CD4-positive, alpha-beta T cell treated with Interleukin-4 for 1 hour (primary cell): ENCODE data around the gene IL15.
"Not testable (repeated sequence)": the region's sequence is repeated elsewhere in the genome, so short reads cannot be mapped to it uniquely, and the experiment has no call there.

Source experiments
- DNase-seq, 2 donors: peaks; one replicate each; pipeline ENCODE4 v3.0.0-alpha.2; 2020 to 2022

Gene IL15

DNA sequence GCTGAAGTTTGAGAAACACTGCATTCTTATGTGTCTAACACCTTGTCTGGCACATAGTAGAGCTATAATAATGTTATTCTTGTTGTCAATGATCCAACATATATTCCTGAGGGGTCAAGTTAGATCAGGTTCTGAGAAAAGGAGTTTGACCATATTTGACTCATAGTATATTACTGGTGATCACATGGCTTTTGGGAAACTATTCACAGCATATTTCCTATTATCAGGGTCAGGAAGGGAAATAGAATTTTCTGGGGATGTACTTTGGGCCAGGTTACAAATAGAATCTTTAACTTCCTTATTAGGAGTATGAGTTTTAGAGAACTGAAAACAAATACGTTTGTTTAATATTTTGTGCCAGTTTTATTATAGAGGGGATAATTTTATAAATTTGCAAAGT is 11.6 kb downstream of the IL15 start:
- DNase-seq: no peak

DNA sequence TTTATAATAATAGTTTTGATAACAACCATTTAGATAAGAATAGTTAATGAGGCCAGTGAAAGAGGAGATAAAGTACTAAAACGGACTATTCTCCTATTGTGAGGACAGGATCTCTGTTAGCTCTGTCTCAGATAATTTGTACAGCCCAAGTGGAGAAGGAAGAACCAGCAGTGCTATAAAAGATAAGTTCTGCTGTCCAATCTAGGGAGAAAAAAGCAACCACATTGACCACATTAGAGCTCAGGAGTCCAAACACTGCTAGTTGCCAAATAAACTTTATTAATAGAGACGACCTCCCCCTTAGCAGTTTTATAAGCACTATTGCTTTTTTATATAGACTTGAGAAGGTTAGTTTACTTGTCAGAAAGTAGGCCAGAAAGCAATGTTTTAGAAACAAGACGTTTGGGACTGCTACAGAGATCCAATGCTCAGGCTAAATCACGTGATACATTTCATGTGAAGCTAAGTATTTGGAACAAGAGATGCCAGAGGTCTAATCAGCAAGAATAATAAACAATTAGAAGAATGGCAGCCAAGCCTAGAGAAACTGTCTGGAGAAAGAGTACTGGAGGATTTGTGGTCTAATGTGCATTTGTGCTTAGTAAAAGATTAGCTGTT is 15.9 kb downstream of the IL15 start:
- DNase-seq: no peak

DNA sequence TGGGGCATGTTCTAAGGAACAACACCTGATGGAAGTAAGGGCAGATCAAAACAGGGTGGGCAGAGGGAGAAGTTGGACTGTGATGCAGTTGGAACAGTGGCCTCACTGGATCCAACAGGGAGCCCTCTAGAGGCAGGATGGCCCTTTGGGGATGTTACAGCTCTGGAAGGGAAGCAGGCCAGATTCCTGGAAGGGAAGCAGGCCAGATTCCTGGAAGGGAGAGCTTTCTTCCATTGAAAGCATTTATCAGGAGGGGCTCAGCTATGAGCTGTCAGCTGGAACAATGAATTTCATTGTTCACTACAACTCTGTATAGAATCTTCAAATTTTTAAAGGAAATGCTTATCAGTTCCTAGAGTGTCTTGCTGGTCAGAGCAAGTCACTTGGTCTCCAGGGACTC is 17.7 kb downstream of the IL15 start:
- DNase-seq: no peak

DNA sequence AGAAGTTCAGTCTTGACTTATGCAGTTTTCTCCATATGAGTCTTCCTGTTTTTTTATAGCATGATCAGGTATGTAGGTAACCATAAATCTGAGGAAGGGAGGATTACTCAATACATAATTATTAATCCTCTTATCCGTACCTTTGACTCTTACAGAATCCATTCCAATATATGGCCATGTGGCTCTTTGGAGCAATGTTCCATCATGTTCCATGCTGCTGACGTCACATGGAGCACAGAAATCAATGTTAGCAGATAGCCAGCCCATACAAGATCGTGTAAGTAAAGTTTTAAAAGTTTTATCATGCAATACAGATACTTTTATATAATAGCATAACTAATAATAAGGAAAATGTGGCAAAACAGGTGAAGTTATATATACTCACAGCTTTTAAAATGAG is 19.6 kb downstream of the IL15 start:
- no peak for DNase-seq

DNA sequence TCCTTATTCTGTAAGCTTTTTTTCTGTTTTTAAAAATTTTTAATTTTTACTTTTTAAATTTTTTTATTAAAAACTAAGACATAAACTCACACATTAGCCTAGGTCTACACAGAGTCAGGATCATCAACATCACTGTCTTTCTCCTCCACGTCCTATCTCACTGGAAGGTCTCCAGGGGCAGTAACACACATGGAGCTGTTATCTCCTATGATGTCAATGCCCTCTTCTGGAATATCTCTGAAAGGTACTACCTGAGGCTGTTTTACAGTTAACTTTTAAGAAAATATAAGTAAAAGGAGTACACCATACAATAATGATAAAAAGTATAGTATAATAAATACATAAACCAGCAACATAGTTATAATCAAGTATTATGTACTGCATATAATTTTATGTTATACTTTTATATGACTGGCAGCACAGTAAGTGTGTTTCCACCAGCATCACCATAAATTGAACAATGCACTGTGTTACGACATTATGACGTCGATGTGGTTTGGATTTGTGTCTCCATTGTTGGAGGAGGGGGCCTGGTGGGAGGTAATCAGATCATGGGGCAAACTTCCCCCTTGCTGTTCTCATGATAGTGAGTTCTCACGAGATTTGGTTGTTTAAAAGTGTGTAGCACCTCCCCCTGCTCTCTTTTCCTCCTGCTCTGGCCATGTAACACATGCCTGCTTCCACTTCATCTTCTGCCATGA is 21.3 kb downstream of the IL15 start:
- DNase-seq: no peak

DNA sequence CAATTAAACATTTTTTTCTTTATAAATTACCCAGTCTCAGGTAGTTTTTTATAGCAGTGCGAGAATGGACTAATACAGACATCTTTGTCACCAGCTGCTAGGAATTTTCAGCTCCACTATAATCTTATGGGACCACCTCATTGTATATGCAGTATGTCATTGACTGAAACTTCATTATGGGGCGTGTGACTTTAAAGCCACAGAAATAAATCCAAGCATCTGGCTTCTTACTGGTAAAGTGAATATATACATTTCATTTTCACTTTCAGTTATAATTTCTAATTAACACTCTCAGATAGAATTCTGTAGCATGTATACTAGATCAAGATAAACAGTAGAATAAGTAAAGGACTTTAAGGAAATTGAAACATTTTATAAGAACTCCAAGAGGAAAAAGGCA is 21.9 kb downstream of the IL15 start:
- DNase-seq: no peak

DNA sequence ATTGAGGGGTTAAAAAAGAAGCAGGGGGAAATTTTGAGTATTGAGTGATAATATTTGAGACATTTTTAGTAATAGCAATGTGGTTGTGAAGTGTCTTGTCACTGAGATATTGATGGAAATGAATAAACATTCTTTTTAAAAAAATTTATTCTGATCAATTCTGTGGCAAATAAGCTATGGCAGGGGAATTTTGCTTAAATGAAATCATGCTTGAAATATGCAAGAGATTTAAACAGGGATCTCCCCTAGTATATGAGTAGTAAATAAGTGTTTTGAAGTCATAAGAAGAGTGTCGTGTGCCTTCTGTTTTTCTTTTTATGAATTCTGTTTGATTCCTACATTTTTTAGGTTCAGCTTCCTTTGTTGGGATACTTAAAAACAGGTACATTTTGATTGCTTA is 23.2 kb downstream of the IL15 start:
- DNase-seq: no peak

DNA sequence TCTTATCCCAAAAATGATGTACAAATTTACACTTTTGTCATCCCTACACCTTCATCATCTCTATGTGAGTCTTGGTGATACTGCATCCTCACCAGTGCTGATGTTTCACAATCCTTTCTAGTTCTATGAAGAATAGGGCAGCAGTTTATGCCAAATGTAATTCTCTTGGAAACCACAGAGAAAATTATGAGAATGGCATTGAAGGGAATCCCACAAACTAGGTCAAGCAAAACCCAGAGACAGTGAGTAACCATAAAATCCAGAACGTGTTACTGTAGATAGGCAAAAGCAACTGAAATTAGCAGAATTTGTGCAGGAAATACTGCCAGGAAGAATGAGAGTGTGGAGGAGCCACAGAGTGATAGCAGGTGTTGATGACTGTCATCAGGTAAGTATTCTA is 24.5 kb downstream of the IL15 start:
- DNase-seq: no peak

DNA sequence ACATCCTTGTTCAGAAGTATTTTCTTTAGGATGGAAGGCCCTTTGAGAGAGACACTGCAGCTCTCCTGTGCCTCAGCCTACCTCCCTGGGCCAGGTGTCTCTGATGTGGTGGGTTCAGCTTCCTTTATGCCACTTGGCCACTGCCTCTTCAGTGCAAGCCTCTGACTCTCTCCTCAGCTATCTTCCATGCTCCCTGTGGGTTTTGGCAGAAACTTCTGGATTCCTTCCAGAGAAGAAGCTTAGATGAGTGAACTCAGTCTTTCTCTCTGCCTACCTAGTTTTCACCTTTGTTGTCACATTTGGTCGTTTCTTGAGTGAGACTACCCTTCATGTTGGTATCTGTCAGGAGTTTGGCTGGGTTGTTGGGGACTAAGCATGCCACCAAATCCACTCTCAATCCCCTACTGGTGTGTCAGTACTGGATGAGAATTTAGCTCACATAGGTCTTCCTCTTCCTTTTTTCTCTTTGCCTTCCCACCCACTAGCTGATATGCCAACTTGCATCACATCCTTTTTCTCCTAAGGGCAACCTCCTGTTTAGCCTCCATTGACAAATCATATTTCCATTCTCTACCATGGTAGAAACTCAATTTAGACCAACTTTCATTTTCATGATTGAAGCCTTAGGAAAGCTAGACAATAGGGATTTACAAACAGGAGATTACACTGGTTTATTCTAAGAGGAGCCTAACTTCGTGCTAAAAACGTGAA is 32.0 kb downstream of the IL15 start:
- DNase-seq: no peak

DNA sequence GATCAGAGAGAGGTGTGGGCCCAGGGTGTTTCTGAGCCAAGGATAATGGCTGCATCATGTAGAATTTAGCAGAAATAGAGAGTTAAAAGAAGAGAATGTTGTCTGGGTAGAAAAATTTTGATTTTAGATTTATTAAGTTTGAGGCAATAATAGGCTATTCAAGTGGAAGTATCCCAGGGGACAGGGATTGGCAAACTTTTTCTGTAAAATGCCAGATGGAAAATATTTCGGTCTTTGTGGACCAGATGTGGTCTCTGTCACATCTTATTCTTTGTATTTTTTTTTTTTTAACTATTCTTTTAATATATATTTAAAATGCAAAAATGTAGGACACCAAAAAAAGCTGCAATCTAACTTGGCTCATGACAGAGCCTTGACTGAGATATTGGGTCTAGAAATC is 33.1 kb downstream of the IL15 start:
- no peak for DNase-seq

DNA sequence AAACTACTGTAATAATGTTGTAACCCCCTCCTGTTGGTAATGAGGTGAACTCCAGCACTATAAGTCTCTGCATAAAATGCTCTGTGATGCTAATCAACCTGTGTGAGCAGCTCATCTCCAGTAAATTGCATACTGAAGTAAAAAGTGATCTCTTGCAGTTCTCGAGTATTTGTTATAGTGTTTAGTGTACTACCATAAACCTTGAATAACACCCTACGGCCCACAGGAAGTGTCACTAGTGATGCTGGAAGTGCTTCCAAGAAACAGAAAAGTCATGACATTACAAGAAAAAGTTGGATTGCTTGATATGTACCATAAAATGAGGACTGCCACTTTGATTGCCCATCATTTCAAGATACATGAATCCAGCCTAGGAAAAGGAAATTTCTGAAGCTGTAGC is 39.0 kb downstream of the IL15 start:
- DNase-seq: no peak

DNA sequence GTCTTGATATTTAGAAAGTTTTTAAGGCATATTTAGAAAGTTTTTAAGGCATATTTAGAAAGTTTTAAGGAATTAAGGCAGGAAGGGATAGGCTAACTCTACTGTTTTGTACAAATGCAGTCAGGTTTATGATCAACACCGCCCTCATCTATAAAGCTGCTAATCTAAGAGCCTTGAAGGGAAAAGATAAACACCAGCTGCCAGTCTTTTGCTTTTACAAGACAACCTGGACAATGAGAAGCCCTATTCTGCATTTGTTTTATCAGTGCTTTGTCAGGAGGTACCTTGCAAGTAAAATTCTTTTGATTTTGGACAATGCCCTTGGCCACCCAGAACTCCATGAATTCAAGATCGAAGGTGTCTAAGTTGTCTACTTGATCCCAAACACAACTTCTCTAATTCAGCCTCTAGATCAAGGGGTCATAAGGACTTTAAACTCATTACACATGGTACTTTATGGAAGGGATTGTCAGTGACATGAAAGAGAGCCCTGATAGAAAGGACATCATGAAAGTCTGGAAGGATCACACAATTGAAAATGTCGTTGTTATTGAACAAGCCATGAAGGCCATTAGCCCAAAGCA is 39.8 kb downstream of the IL15 start:
- no peak for DNase-seq

DNA sequence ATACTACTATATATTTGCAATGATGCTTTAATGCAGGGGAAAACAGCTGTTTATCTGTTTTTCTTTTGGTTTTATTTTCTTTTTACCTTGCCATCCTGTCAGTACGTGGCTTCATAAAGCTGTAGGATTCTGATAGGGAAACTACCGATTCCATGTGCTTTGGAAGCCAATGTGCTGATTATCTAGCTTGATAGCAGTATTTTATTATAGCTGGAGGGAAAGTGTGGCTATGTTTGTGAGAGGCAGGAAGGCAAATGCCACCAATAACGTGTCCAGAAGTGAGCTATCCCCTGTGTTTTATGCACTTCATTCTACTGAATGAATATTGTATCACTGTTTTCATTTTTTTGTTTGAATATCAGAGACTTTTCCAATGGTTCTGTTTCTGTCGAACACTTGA is 43.7 kb downstream of the IL15 start:
- DNase-seq: no peak

DNA sequence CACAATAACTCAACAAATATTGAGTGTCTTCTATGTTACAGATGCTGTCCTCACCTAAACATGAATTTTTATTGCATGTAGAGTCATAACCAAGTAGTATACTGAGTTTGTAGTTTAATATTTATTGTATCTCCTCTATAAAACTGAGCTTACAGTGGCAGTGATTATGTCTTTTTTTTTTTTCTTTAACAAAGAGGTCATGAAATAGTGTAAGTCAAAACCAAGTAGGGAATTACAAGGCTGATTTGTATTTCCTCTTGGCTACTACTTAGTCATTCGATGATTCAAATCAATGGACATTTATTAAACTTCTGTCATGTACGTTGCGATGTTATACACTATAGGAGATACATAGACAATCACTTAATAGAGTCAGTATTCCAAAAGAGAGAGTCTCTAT is 48.4 kb downstream of the IL15 start:
- no peak for DNase-seq

DNA sequence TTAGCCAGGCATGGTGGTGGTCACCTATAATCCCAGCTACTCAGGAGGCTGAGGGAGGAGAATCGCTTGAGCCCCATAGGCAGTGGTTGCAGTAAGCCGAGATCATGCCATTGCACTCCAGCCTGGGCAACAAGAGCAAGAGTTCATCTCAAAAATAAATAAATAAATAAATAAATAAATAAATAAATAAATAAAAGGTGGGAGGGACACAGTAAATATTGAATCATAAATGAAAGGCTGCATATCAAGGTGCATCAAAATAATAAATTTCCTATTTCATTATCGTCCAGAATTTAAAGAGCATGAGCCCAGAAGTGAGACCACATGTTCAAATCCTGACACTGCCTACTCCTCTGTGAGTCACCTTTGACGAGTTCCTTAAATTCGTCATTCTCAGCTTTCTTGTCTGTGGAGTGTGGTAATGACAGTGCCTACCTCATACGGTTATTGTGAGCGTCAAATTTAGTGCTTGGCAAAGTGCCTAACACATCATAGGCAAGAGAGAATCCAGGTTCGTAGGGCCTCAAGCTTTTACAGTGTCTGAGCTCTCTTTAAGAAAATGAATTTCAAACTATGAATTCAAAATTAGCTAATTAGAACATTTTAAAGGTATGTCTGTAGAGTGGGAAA is 49.9 kb downstream of the IL15 start:
- no peak for DNase-seq

DNA sequence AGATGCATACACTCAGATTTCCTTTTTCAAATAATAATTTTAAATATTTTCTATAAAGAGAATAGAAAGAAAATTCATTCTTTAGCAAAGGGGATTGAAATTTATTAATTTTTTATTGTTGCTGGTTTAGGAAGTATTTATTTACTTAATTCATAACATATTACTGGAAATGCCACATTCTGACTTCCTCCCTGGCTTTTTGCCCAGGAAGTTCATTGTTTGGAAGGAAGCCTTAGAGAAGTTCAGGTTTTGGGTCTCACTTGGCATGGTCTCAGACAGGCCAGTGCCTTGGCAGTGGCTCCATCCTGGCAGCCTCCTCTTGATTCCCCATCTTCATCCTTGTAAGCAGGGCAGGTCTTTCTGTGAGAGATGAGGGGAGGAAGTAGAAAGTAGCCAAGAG is 50.5 kb downstream of the IL15 start:
- no peak for DNase-seq

DNA sequence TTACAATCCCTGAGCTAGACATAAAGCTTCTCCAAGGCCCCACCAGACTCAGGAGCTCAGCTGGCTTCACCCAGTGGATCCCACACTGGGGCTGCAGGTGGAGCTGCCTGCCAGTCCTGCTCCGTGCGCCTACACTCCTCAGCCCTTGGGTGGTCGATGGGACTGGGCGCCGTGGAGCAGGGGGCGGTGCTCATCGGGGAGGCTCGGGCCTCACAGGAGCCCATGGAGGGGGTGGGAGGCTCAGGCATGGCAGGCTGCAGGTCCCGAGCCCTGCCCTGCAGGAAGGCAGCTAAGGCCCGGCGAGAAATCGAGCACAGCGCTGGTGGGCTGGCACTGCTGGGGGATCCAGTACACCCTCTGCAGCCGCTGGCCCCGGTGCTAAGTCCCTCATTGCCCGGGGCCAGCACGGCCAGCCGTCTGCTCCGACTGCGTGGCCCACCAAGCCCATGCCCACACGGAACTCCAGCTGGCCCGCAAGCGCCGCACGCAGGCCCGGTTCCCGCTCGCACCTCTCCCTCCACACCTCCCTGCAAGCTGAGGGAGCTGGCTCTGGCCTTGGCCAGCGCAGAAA is 53.4 kb downstream of the IL15 start:
- DNase-seq: not testable (repeated sequence)

DNA sequence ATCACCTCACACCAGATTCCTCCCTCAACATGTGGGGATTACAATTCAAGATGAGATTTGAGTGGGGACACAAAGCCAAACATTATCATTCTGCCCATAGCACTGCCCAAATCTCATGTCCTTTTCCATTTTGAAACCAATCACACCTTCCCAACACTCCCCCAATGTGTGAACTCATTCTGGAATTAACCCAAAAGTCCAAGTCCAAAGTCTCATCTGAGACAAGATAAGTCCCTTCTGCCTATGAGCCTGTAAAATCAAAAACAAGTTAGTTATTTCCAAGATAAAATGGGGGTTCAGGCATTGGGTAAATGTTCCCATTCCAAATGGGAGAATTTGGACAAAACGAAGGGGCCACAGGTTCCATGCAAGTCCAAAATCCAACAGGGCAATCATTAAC is 54.9 kb downstream of the IL15 start:
- not testable (repeated sequence) for DNase-seq

DNA sequence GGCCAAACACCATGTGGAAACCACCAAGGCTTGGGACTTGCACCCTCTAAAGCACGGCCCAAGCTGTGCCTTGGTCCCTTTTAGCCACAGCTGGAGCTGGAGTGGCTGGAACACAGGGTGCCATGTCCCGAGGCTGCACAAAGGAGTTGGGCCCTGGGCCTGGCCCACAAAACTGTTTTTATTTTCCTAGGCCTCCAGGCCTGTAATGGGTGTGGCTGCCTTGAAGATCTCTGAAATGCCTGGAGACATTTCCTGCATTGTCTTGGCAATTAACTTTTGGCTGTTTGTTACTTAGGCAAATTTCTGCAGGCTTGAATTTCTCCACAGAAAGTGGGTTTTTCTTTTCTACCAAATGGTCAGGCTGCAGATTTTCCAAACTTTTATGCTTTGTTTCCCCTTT is 55.7 kb downstream of the IL15 start:
- DNase-seq: no peak

DNA sequence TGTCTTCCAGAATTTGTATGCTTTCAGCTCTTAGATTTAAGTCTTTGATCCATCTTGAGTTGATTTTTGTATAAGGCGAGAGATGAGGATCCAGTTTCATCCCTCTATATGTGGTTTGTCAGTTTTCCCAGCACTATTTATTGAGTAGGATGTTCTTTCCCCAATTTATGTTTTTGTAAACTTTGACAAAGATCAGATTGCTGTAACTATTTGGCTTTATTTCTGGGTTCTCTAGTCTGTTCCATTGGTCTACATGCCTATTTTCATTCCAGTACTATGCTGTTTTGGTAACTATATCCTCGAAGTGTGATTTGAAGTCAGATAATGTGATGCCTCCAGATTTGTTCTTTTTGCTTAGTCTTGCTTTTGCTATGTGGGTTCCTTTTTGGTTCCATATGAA is 60.7 kb downstream of the IL15 start:
- DNase-seq: no peak

DNA sequence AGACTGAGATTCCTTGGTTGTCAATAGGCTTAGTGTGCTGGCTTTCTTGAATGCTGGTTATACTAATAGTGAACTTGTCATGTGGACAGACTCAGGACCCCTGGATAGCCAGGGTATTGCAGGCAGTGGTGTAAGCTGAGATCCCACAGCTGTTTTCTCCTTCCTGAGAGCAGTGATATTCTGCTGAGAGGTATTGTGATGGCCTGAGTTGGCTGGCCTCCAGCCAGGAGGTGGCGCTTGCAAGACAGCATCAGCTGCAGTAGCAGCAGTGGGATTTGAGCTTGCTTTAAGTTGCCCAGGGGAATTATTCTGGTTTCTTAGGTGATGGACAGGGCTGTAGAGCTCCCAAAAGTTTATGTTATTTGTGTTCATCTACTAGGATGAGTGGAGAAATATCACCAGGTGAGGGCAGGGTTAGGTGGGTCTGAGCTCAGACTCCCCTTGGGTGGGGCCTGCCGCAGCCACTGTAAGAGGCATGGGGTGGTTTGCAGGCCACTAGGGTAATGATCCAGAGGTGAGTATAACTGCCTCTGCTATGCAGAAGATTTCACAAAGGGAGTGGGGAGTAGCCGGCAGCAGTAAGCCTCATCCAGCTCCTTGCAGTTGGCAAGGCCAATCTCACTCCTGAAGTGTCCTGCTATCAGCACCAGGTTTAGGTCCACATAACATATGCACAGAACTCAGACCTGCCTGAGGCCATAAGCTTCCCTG is 66.2 kb downstream of the IL15 start:
- no peak for DNase-seq

DNA sequence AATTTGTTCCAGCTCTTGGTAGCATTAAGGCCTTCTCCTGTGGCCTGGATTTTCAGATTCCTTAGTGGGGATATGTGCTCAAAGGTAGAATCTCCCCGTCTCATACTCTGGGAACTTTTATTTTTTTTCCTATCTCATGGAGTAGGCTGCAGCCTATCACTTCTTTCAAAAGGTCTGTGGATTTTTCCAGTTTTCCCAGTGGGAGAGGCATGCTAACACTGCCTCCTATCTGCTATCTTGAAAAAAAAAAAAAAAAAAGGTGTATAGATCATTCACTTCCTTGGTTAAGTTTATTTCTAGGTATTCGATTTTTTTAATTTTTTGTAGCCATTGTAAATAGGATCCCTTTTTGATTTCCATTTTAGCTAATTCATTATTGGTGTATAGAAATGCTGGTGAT is 67.1 kb downstream of the IL15 start:
- no peak for DNase-seq
